H9 (cell line): ENCODE data around the gene PLEKHG1. TPM values are rescaled to one million over a fixed set of nuclear protein-coding genes. Genes with fewer than 3 reads are reported as not detected.

ENCODE experiments used
- DNase-seq: peaks from one replicate; pipeline ENCODE4 v3.0.0-alpha.2; 2017
- H2AFZ ChIP-seq: one replicate; pipeline ENCODE4 v1.6.1; 2013; ENCODE audit warnings: mild to moderate bottlenecking, low read length, control low read depth, moderate library complexity
- H2AK5ac ChIP-seq: 2 replicates; pipeline ENCODE4 v1.6.1; 2013; ENCODE audit warnings: low read length, control low read depth, mixed read lengths; ENCODE audit not compliant: insufficient read length
- H2BK120ac ChIP-seq: one replicate; pipeline ENCODE4 v1.6.1; 2013; ENCODE audit warnings: low read depth, mild to moderate bottlenecking, low read length, control low read depth, inconsistent platforms; ENCODE audit not compliant: poor library complexity, severe bottlenecking
- H2BK12ac ChIP-seq: 2 replicates; pipeline ENCODE4 v1.6.1; 2013; ENCODE audit warnings: low read length, control low read depth, mixed read lengths, low read depth; ENCODE audit not compliant: insufficient read length
- H2BK15ac ChIP-seq: 2 replicates; pipeline ENCODE4 v1.6.1; 2013; ENCODE audit warnings: low read depth, low read length, control low read depth
- H2BK20ac ChIP-seq: one replicate; pipeline ENCODE4 v1.6.1; 2013; ENCODE audit warnings: low read depth, mild to moderate bottlenecking, low read length, control low read depth, inconsistent platforms; ENCODE audit not compliant: poor library complexity, severe bottlenecking
- H2BK5ac ChIP-seq: 2 replicates; pipeline ENCODE4 v1.6.1; 2013; ENCODE audit warnings: low read length, control low read depth, mixed read lengths; ENCODE audit not compliant: insufficient read length
- H3K14ac ChIP-seq: 2 replicates; pipeline ENCODE4 v1.6.1; 2013; ENCODE audit warnings: low read length, control low read depth; ENCODE audit not compliant: insufficient read depth
- H3K18ac ChIP-seq: 2 replicates; pipeline ENCODE4 v1.6.1; 2013; ENCODE audit warnings: low read depth, mild to moderate bottlenecking, mixed read lengths, low read length, control low read depth; ENCODE audit not compliant: insufficient read length
- H3K23ac ChIP-seq: 2 replicates; pipeline ENCODE4 v1.6.1; 2013; ENCODE audit warnings: low read length, control low read depth, mixed read lengths, low read depth; ENCODE audit not compliant: insufficient read length
- H3K23me2 ChIP-seq: 2 replicates; pipeline ENCODE4 v1.6.1; 2013; ENCODE audit warnings: low read depth, mild to moderate bottlenecking, mixed read lengths, low read length, control low read depth; ENCODE audit not compliant: insufficient read length, poor library complexity, severe bottlenecking
- H3K27ac ChIP-seq: 2 replicates; pipeline ENCODE4 v1.5.1; 2013; ENCODE audit warnings: low read length, control low read depth, mixed read lengths, low read depth; ENCODE audit not compliant: insufficient read length
- H3K27me3 ChIP-seq: 2 replicates; pipeline ENCODE4 v1.6.1; 2013; ENCODE audit warnings: low read length, control low read depth, inconsistent platforms; ENCODE audit not compliant: insufficient read depth
- H3K4ac ChIP-seq: 2 replicates; pipeline ENCODE4 v1.6.1; 2013; ENCODE audit warnings: low read depth, mild to moderate bottlenecking, control low read depth, inconsistent platforms, low read length, moderate library complexity
- H3K4me1 ChIP-seq: 2 replicates; pipeline ENCODE4 v1.6.1; 2013; ENCODE audit warnings: low read length, control low read depth, inconsistent platforms; ENCODE audit not compliant: insufficient read depth
- H3K4me2 ChIP-seq: 2 replicates; pipeline ENCODE4 v1.6.1; 2013; ENCODE audit warnings: low read length, control low read depth, mixed read lengths; ENCODE audit not compliant: insufficient read length, insufficient read depth
- H3K56ac ChIP-seq: 2 replicates; pipeline ENCODE4 v1.6.1; 2013; ENCODE audit warnings: low read depth, mild to moderate bottlenecking, mixed read lengths, low read length, control low read depth; ENCODE audit not compliant: insufficient read length
- H3K79me1 ChIP-seq: 2 replicates; pipeline ENCODE4 v1.6.1; 2013; ENCODE audit warnings: low read depth, mild to moderate bottlenecking, moderate library complexity, low read length, control low read depth, inconsistent platforms; ENCODE audit not compliant: insufficient read depth, poor library complexity, severe bottlenecking
- H3K79me2 ChIP-seq: 2 replicates; pipeline ENCODE4 v1.6.1; 2013; ENCODE audit warnings: low read length, control low read depth, inconsistent platforms; ENCODE audit not compliant: insufficient read depth
- H3K9ac ChIP-seq: 2 replicates; pipeline ENCODE4 v1.6.1; 2013; ENCODE audit warnings: low read length, control low read depth, mixed read lengths; ENCODE audit not compliant: insufficient read length; ENCODE audit errors: extremely low read depth
- H3K9me3 ChIP-seq: one replicate; pipeline ENCODE4 v1.6.1; 2013; ENCODE audit warnings: low read depth, low read length, inconsistent platforms; ENCODE audit not compliant: control insufficient read depth
- H3T11ph ChIP-seq: one replicate; pipeline ENCODE4 v1.6.1; 2013; ENCODE audit warnings: mild to moderate bottlenecking, low read length, control low read depth, inconsistent platforms
- H4K20me1 ChIP-seq: one replicate; pipeline ENCODE4 v1.6.1; 2013; ENCODE audit not compliant: control insufficient read depth, insufficient read length, insufficient read depth
- H4K5ac ChIP-seq: 2 replicates; pipeline ENCODE4 v1.6.1; 2013; ENCODE audit warnings: low read depth, mild to moderate bottlenecking, mixed read lengths, low read length, control low read depth; ENCODE audit not compliant: insufficient read length
- H4K8ac ChIP-seq: replicated peaks from 2 replicates; pipeline ENCODE4 v1.6.1; 2013; ENCODE audit warnings: low read length, control low read depth, mixed read lengths, low read depth; ENCODE audit not compliant: insufficient read length
- H4K91ac ChIP-seq: 2 replicates; pipeline ENCODE4 v1.6.1; 2013; ENCODE audit warnings: low read depth, mild to moderate bottlenecking, moderate library complexity, mixed read lengths, low read length, control low read depth; ENCODE audit not compliant: insufficient read length
- H3K27ac Mint-ChIP-seq, 3 experiments: 2 replicates in 2 of 3; 3 replicates in 1 of 3; pipeline ENCODE4 v1.8.0; 2020 to 2021; ENCODE audit warnings: mixed read lengths in 3 of 3, mild to moderate bottlenecking in 1 of 3, moderate library complexity in 1 of 3
- H3K27me3 Mint-ChIP-seq: 2 replicates; pipeline ENCODE4 v1.8.0; 2021; ENCODE audit warnings: low read depth, mild to moderate bottlenecking, moderate library complexity, mixed read lengths
- H3K36me3 Mint-ChIP-seq, 3 experiments: 2 replicates in 2 of 3; 3 replicates in 1 of 3; pipeline ENCODE4 v1.8.0; 2020 to 2021; ENCODE audit warnings: low read depth in 3 of 3, mixed read lengths in 3 of 3; ENCODE audit not compliant: insufficient read depth in 1 of 3
- H3K4me1 Mint-ChIP-seq, 2 experiments: 2 replicates each; pipeline ENCODE4 v1.8.0; 2020; ENCODE audit warnings: mixed read lengths in 2 of 2
- H3K4me3 Mint-ChIP-seq, 2 experiments: 2 replicates in 1 of 2; 3 replicates in 1 of 2; pipeline ENCODE4 v1.8.0; 2020 to 2021; ENCODE audit warnings: mild to moderate bottlenecking in 2 of 2, mixed read lengths in 2 of 2, moderate library complexity in 1 of 2
- H3K9me3 Mint-ChIP-seq, 2 experiments: 2 replicates in 1 of 2; 3 replicates in 1 of 2; pipeline ENCODE4 v1.8.0; 2020; ENCODE audit warnings: mild to moderate bottlenecking in 2 of 2, mixed read lengths in 2 of 2, moderate library complexity in 1 of 2
- WGBS: extraction: QIAGEN DNeasy Blood & Tissue Kit; methylation state at CpG from one replicate; pipeline ENCODE4 v1.1.7; 2013; ENCODE audit warnings: missing lambda C conversion rate, low lambda C conversion rate, mixed read lengths; ENCODE audit not compliant: insufficient read length; ENCODE audit errors: extremely low coverage; 5-methylcytosine and 5-hydroxymethylcytosine counted together
- total RNA-seq: library from RNA; stranded (reverse); gene quantifications from 2 replicates; pipeline ENCODE4 v1.2.1, GENCODE V29; 2021
- TF ChIP-seq, protein P1 (sequence below): fragments of 200-600 bp; sonication (generic); conservative IDR thresholded peaks from 3 replicates; pipeline ENCODE4 v1.8.0; 2021; ENCODE audit warnings: antibody characterized with exemption, mild to moderate bottlenecking

PLEKHG1 gene
- total RNA-seq, 1 experiment from 2014 or later: 1.0 TPM

DNA sequence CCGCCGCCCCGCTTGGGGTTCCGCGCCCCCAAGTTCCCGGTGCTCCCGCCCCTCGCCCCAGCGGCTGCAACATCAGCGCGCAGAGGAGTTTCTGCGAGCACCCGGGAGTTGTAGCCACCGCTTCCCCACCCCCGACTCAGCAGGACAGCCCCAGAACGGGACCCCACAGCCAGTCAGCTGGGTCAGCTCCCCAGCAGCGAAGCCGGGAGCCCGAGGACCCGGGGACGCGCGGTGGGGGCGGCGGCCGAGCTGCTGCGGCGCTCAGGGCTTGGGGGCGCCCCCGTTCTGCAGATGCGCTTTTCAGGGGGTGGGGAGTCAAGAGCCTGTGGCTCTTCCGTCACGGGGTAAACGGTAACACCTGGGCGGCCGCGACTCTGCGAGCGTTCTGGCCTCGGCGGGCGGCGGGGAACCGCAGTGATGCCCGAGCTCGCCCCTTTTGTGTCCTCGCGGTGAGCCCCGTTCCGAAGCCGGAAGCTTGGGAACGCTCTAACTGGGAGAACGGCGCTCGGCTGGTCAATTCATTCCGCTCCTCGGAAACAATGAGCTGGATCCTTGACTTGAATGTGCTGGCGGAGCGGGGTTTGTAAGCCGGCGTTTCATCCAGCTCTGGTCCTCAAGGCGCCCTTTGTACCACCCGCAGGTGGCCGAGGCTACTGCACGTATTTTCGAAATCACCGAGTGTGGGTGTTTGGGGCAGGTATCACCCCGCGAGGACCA, 774 bp downstream of the PLEKHG1 start:
- Histone ChIP-seq H2AFZ (no peak overlapping the region), H2BK20ac (no peak overlapping the region), H3K79me2 (no peaks in the 10 kb centered on the region), H3K18ac (peak overlapping the region; percentile 67), H2BK5ac (no peak overlapping the region), H3K79me1 (no peaks in the 10 kb centered on the region), H3K14ac (peak overlapping the region; percentile 8; the same call in 1 of the 2 replicates), H2BK15ac (no peak overlapping the region), H3K4me2 (peak overlapping the region; percentile 50), H3K27me3 (peaks cover 25% of the 10 kb centered on the region; the same call in 1 of the 2 replicates), H3K27ac (no peak overlapping the region), H2BK12ac (no peak overlapping the region), H3K9me3 (no peaks in the 10 kb centered on the region), H4K8ac (no peak overlapping the region), H3K4me1 (no peaks in the 10 kb centered on the region), H4K5ac (no peak overlapping the region), H3K23ac (no peak overlapping the region), H3K4ac (no peak overlapping the region), H3K56ac (no peak overlapping the region), H3K9ac (peak overlapping the region; percentile 34), H2AK5ac (no peak overlapping the region), H4K20me1 (no peaks in the 10 kb centered on the region), H3K23me2 (peaks cover 2% of the 10 kb centered on the region), H3T11ph (no peak overlapping the region), H4K91ac (no peak overlapping the region), H2BK120ac (no peak overlapping the region)
- Mint-ChIP-seq H3K27me3 (peaks cover 91% of the 10 kb centered on the region), H3K27ac (peak overlapping the region in 2 of 3 experiments; percentile 44 to 65; a peak in 2 of 7 replicates), H3K4me1 (peaks cover 15 to 19% of the 10 kb centered on the region in 2 experiments), H3K4me3 (peak overlapping the region; percentile 82 to 94), H3K36me3 (no peaks in the 10 kb centered on the region), H3K9me3 (no peaks in the 10 kb centered on the region)
- DNase-seq: peak; percentile 83
- WGBS: no CpG with 5 or more reads among the region's 69 CpGs
- TF ChIP-seq, protein P1, sequence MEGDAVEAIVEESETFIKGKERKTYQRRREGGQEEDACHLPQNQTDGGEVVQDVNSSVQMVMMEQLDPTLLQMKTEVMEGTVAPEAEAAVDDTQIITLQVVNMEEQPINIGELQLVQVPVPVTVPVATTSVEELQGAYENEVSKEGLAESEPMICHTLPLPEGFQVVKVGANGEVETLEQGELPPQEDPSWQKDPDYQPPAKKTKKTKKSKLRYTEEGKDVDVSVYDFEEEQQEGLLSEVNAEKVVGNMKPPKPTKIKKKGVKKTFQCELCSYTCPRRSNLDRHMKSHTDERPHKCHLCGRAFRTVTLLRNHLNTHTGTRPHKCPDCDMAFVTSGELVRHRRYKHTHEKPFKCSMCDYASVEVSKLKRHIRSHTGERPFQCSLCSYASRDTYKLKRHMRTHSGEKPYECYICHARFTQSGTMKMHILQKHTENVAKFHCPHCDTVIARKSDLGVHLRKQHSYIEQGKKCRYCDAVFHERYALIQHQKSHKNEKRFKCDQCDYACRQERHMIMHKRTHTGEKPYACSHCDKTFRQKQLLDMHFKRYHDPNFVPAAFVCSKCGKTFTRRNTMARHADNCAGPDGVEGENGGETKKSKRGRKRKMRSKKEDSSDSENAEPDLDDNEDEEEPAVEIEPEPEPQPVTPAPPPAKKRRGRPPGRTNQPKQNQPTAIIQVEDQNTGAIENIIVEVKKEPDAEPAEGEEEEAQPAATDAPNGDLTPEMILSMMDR: peak; percentile 64
